Activated naive CD8-positive, alpha-beta T cell treated with anti-CD3 and anti-CD28 coated beads, Interleukin-2, amount 50 U/mL, for 16 hours (primary cell): ENCODE results near the gene COBL.

Experiments used
- DNase-seq: peaks from one replicate; pipeline ENCODE4 v3.0.0-alpha.2; 2020; ENCODE audit warnings: low read depth, low spot score

Gene COBL, protein sequence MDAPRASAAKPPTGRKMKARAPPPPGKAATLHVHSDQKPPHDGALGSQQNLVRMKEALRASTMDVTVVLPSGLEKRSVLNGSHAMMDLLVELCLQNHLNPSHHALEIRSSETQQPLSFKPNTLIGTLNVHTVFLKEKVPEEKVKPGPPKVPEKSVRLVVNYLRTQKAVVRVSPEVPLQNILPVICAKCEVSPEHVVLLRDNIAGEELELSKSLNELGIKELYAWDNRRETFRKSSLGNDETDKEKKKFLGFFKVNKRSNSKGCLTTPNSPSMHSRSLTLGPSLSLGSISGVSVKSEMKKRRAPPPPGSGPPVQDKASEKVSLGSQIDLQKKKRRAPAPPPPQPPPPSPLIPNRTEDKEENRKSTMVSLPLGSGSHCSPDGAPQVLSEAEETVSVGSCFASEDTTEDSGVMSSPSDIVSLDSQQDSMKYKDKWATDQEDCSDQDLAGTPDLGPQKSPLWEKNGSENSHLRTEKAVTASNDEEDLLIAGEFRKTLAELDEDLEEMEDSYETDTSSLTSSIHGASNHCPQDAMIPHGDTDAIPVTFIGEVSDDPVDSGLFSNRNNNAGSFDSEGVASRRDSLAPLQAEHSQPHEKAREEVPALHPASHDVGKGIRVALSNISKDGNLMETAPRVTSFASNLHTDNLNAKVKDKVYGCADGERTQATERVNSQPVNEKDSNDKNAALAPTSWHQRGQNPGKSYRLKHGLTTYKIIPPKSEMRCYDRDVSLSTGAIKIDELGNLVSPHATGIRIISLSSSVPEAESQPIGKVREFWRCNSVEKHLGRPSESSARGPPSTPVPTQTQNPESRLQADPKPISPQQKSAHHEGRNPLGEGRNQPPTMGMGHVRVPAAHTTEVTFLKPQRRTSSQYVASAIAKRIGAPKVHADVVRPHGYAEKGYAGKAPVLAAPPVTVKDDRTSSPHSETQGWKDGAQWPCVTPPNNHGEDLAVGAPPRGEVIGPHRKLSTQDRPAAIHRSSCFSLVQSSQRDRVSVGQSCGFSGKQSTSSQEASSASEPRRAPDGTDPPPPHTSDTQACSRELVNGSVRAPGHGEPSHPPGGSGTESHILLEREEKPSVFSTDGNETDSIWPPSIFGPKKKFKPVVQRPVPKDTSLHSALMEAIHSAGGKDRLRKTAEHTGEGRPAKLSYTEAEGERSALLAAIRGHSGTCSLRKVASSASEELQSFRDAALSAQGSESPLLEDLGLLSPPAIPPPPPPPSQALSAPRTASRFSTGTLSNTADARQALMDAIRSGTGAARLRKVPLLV

GRCh38 chr7:51316666-51317581 lies at the start of gene COBL:
COBL (minus strand) TSS chr7:51316809; CDS start chr7:51316633, 176 bp downstream.
- DNase-seq: no peak

GRCh38 chr7:51366172-51366728 lies 49.6 kb upstream of the COBL start:
- no peak for DNase-seq

- no peak for DNase-seq
Observed at GRCh38 chr7:51357821-51358220, 41.2 kb upstream of the COBL start.

- no peak for DNase-seq
Observed at GRCh38 chr7:51356849-51357516, 40.4 kb upstream of the COBL start.

- no peak for DNase-seq
Observed at GRCh38 chr7:51354897-51355296, 38.3 kb upstream of the COBL start.

DNA sequence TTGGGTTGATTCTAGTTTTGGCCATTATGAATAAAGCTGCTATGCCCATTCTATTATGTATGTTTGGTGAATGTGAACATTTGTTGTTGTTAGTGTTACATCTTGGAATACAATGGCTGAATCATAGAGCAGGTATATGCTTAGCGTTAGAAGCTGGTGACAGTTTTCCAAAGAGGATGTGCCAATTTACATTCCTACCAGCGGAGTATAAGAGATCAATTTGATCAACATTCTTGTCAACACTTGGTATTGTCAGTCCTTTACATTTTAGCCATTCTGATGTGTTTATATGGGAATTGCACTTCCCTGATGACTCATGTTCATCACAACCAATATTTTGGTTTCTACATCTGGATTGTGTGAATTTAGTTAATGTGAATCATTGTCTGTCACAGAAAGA lies 37.8 kb upstream of the COBL start:
- no peak for DNase-seq

DNA sequence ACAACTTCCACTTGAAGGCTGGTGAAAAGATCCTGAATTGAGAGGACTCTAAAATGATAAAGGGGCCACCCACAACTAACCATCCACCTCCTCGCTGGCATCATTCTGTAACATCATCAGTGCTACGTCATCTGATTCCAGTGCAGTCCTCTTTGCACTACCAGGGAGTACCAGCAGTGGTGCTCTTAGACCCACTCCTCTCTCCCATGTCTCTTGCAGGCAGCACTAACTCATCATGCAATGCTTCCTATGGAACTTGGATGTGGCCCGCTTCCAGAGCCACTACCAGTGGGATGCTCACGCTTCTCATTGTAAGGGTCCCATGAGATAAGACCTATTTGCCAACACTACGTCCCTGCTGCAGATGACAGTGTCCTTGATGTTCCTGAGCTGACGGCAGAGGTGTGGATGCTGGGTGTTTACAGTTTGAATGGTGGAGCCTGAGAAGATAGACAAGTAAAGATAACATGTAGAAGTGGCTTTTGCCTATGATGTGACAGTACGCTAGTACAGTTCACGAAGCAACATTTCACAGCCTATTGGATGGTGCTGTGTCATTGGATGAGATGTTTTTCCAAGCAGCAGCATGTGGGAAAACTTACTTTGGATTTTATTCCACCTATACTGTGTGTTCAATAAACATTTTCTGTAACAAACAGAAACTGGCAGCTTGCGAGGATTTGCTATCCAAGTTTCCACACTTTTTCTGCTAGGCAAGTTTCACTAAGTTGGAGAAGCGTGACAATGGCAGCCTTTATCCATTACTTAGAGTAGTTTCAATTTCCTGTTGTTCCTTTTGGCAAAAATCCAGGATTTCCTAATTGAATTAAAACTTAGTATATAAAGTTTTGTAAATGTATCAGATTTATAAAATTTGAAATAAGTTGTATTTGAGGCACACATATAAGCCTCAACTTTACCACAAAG lies 35.8 kb upstream of the COBL start:
- DNase-seq: no peak

- DNase-seq: no peak
Observed at GRCh38 chr7:51351661-51352060, 35.1 kb upstream of the COBL start.

- no peak for DNase-seq
Observed at GRCh38 chr7:51350546-51350896, 33.9 kb upstream of the COBL start.

DNA sequence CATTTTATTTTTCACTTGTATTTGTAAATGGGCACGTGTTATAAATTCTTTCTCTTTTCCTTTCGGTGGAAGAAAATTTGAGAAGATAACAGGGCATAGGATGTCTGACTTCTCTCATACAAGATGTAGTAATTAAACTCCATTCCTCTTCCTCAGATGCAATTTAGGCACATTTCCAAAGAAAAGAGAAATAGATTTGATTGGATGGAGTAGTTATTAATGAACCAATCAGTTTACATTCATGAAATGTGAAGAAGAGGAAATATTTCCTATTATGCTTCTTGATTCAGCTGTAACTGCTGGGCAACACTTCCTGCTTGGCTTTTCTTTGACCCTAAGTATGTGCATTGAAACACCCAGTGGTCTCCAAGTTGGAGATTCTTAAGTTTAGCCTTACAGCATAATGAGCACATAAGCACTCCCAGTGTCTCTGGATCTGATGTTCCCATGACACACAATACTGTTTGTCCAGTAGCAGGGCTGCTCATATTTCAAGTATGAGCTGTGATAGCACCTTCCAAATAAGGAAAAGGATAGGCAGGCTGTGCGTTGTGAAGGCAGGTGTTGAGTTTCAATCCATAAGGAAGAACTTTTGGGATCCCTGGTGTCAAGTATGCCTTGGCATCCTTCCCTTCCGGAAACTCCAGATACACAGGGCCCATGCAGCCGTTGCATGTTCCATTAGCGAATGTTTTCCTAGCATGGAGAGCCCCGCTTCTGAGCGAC lies 33.4 kb upstream of the COBL start:
- DNase-seq: no peak

- no peak for DNase-seq
Observed at GRCh38 chr7:51346126-51346525, 29.5 kb upstream of the COBL start.

GRCh38 chr7:51344406-51345138 lies 28.0 kb upstream of the COBL start:
- no peak for DNase-seq

GRCh38 chr7:51340936-51341335 lies 24.3 kb upstream of the COBL start:
- no peak for DNase-seq

GRCh38 chr7:51340029-51340838 lies 23.6 kb upstream of the COBL start:
- no peak for DNase-seq

- no peak for DNase-seq
Observed at GRCh38 chr7:51335057-51335456, 18.4 kb upstream of the COBL start.

GRCh38 chr7:51329696-51330263 lies 13.2 kb upstream of the COBL start:
- DNase-seq: no peak
